Ramos (cell line): ENCODE measurements around the gene CDC25C.
"Not testable (repeated sequence)": the region's sequence is repeated elsewhere in the genome, so short reads cannot be mapped to it uniquely, and the experiment has no call there.

ENCODE experiments used
- in situ Hi-C: fragments of 300-500 bp; cut with MboI; formaldehyde crosslinking; loops from one replicate; pipeline ENCODE4 v1.14.3; 2022; ENCODE audit warnings: low sequenced_read_pairs; ENCODE audit not compliant: unreplicated experiment

CDC25C gene

GRCh38 chr5:138349852-138350562 lies 18.4 kb upstream of the CDC25C start:
- in situ Hi-C loops = no loop called here

GRCh38 chr5:138346889-138347288 lies 15.3 kb upstream of the CDC25C start:
- in situ Hi-C loops = no loop called here

- in situ Hi-C loops = no loop called here
Measured at GRCh38 chr5:138344887-138345622, 13.5 kb upstream of the CDC25C start.

GRCh38 chr5:138340008-138340407 lies 8.4 kb upstream of the CDC25C start:
- in situ Hi-C loops = no loop called here

GRCh38 chr5:138339464-138339863 lies 7.9 kb upstream of the CDC25C start:
- in situ Hi-C loops = no loop called here

DNA sequence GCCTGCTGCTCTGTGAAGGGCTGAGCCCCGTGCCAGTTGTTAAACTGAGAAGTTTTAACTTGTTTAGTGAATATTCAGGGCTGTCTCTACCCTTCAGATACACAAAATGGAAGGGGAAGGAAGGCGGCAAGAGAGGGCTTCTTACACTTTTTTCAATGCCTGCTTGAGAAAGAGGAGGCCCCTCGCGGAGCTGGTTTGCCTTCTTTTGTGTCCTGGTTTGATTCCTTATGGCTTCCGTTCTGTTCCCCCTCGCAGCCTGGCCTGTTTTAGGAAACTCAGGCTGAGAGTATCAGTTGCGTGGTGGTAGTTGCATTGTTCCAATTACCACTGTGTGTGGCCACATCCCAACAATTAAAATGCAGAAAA lies 7.5 kb upstream of the CDC25C start:
- in situ Hi-C loops = no loop called here

DNA sequence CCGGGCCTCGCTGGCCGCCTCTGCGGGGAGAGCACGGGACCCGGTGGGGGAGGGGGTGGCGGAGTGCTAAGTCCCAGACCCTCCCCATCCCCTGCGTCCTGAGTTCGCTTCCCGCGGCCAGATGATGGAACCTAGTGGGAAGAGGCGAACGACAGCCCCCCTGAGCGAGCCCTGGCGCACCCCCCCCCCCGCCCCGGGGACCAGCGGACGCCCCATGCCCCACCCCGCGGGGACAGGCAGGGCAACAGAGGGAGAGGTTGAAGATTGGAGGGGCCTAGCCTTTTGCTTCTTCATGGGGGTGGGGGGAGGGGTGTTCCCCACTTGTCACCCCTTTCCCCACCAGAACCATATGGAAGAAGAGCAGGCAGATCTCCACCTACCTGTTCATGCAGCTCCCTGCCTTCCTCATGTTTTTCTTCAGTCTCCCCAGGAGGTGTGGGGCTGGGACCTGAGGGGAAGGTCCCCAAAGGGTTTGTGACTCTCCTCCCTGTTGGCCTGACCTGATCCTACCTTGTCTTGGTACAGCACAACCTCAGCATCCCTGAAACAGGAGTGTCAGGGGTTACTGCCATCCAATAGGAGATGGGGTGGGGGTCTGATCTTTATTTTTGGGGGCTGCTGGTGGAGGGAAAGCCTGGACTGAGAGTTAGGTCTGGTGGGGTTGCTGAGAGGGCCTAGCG lies 6.9 kb upstream of the CDC25C start:
- in situ Hi-C loops = no loop called here

DNA sequence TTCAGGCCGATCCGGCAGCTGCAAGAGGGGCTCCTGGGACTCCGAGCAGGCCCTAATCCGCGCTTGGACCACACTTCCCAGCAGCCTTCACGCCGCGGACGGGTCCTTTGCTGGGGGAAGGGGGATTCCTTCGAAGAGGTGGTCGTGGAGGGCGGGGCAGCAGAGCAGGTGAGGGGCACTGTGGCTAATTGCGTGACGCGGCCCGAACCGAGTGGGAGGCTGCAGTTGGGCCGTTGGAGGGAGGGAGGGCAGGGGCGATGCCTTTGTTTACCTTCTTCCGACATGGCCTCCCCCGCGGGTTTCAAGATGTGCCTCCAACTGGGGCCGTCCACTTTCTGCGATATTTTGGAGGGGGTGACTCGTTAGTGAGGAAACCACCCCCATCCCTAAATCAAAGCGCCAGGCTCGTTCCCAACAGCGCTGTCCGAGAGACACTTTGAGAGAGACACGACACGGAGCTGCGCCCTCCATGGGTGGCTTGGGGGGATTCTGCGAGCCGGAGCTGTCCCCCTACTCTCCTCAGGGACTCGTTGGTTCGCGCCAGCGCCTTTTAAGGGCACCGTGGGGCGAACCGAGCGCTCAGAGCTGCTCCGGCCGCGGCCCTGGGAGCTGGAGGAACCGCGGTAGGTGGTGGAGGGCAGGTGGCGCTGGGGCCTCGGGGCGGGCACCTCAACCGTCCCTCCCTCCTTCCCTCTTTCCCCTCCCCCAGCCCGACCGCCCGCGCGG lies 6.2 kb upstream of the CDC25C start, which contains the start of gene FAM53C:
Gene FAM53C, plus strand, starts transcription at position 582 of the 726 bp plus-strand sequence. CDS start 3,070 bp downstream, outside the sequence.
- in situ Hi-C loops = no loop called here

DNA sequence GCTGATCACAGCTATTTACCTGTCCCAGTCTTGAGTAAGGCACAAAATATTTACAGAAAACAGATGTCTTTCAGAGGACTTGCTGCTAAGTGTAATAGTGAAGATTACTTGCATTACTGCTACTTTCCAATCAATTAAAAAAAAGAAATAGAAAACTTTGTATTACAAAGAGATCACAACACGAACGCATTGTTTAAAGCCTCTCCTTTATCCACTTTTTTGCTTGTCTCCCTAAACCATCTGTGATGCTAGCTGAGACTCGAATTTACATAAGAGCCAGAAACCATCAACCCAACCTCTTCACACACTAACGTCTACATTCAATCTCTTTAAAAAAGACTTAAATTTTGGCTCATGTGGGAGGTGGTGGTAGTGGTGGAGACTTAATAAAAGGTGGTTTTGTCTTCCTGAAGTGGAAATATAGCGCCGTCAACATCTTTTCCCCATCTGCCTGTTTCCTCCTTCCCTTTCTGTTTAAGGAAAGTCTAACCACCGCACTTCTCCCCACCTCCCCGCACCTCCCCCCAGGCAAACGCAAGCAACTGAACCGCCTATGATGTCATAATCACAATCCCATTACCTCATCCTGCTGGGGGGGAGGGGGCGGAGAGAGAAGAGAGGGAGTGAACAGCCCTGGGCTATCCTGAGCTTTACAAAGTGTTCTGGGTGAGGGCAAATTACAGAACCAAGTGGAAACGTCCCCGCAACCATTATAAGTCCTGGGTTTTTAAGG lies 5.5 kb upstream of the CDC25C start:
- in situ Hi-C loops = no loop called here

GRCh38 chr5:138334867-138335447 lies 3.4 kb upstream of the CDC25C start:
- in situ Hi-C loops = no loop called here

DNA sequence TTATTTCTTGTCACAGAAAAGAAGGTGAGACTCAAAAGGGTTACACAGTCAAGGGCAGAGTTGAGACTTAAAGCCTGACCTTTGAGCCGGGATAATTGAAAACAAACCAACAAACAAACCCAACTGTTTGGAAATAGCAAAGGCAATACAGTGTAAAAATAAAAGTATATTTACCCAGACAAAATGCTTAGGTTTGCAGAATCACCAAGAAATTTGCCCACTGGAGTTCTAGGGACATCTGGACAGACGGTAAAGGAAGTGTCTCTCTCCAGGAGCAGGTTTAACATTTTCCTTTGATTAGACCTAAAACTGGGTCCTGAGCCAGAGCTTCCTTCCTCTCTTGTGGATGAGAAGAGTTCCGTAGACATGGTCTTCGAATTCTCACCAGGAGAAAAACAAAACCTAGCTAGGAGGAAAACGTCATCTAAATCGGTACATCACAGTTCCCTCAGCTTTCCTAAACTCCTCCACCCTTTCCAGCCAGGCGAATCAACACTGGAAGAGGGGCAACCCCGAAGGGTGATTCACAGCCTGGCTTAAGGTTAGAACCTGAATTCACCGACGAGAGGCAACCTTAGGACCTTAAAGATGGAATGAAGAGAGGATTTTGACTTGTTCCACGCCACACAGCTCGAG lies 673 bp downstream of the CDC25C start:
- in situ Hi-C loops = no loop called here

DNA sequence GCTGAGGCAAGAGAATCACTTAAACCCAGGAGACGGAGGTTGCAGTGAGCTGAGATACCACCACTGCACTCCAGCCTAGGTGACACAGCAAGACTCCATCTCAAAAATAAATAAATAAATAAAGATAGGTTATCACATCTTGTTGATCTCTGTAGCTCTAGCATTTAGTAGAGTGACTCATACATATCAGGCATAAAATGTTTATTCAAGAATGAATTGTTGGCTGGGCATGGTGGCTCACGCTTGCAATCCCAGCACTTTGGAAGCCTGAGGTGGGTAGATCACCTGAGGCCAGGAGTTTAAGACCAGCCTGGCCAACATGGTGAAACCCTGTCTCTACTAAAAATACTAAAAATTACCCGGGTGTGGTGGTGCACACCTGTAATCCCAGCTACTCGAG lies 13.4 kb downstream of the CDC25C start:
- in situ Hi-C loops = not testable (repeated sequence)

DNA sequence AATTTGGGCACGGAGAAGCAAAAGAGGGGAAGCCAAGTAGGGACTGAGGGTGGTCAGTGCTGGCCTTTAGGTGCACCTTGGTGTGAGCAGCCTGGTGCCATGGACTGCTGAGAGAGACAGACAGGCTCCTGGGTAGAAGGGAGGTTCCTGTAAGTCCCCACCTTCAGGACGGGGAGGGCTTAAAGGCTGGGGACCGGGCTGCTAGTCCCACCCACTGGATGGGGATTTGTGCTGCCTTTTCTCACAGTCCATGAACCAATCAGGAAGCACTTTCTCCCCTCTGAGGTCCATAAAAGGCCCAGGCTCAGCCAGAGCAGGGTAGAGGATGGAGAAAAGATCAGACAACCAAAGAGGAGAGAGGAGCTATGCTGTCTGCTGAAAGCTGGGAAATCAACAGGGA lies 15.2 kb downstream of the CDC25C start:
- in situ Hi-C loops = no loop called here

DNA sequence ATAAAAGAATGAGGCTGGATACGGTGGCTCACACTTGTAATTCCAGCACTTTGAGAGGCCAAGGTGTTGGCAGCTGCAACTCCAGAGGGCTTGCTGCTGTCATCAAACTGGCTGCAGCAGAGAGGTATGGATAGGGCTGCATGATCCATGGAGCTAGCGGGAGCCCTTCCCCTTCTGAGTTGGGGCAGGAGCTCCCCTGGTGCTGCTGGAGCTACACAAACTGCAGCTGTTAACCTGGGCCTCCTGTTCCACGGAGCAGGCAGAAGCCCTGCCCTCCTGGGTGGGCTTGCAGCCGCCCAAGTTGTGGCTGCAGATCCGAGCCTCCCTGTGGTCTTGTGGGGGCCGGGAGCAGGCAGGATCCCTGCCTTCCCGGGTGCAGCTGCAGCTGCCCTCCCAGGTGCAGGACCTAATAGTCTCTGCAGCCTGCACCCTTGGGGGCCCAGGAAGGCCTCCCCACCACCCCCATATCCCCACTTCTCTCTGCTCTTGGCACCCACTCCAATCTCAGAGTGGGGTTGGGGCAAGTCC lies 15.8 kb downstream of the CDC25C start:
- in situ Hi-C loops = no loop called here

- in situ Hi-C loops = no loop called here
Measured at GRCh38 chr5:138305797-138306196, 25.8 kb downstream of the CDC25C start.

GRCh38 chr5:138303372-138303771 lies 28.2 kb downstream of the CDC25C start:
- in situ Hi-C loops = no loop called here

DNA sequence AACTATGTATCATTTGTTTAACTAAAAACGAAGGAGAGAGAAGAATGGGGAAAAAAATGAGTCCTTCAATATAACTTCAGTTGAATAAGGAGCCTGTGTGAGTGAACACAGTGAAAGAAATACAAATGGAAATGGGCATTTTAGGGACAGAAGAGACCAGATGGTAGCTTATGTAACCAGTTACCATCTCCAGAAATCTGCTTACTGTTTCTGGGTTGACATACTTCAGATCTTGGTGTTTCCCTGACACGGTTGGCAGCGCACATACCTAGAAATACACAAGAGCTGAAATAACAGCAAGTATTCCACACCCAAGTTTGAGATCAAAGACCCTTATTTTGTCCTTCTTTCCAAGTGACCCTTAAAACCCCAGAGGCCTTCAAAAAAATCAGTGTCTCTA lies 42.3 kb downstream of the CDC25C start:
- in situ Hi-C loops = no loop called here

DNA sequence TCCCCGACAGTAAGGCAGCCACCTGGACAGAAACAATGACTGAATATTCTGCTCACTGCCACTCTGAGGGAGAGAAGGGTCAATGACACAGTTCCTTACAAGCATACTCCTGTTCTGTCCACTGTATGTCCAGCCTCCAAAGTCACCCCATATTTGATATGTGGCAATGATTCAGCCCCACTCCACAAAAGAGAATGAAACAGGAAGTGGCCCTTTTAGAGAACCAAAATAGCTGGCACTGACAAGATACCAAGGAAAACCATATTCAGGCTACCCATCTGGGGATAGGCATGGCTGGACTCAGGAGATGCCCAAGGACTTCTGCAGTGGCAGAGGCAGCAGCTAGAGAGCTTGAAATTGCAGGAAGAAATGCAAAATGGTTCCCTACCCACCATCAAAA lies 44.4 kb downstream of the CDC25C start:
- in situ Hi-C loops = no loop called here
